GM20431 (cell line): ENCODE results near the gene IFI30.

ENCODE experiments used
- in situ Hi-C: fragments of 300-500 bp; cut with MseI, MboI; formaldehyde crosslinking; loops from one replicate; pipeline ENCODE4 v1.15.0; 2020; ENCODE audit warnings: low sequenced_read_pairs; ENCODE audit not compliant: unreplicated experiment

IFI30 gene

DNA sequence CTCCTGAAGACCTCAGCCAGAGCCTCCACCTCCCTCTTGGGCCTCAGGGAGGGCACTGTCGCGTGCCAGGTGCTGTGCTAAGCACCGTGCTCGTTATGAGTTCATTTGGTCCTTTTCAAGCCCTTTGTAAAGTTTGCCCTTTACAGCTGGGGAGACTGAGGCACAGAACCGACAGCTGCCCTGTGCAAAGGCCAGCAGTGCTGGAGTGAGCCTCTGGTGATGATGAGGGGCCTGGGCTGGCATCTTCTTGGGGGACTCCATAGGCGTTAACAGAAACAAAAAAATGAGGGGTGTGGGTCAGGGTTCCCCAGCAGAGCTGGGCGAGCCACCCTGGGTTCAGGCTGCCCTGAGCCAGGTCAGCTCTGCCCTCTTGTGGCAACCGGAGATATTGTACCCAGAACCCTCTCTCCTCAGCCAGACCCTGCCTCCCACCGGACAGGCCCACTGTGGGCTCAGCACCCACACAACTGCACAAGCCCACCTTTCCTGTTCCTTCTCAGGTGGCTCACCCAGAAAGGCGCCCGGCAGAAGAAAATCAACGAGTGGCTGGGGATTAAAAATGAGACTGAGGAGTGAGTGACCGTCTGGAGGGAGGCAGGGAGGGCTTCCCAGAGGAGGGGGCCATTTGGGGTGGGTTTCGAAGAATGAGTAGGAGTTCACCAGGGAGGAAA, 5.5 kb upstream of the IFI30 start:
- in situ Hi-C loops: no loop called here

- in situ Hi-C loops: no loop called here
These were observed 4.8 kb upstream of the IFI30 start for GRCh38 chr19:18168673-18169381.

- in situ Hi-C loops: no loop called here
These were observed 2.8 kb upstream of the IFI30 start for GRCh38 chr19:18170714-18171255.

DNA sequence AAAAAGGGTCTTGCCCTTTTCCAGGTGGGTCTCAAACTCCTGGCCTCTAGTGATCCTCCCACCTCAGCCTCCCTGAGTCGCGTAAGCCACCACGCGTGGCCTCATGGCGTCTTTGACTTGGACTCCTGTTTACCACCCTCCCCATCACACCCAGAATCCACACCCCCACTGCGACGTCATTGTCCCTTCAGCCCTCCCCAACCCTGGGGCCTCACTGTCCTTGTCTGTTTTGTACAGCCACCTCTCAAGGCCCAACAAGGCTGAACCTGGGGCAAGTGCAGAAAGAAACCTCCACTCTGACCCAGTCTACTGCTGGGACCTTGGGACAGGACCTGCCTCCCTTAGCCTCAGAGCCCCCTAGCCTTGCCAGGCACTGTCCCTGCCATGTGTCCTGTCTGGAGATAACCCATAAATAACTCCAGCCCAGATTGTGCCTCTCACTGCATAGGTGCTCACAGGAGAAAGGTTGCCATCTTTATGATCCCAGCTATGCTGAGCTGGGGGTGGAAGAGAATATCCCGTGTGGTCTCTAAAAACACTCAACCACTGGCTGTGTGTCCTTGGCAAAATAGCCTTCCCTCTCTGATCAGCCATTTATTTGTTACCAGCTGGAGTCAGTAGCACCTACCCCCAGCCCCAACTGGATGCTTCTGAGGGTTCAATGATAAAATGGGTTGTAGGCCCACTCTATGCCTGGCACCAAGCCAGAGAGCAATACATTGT, 1.8 kb upstream of the IFI30 start:
- in situ Hi-C loops: no loop called here

DNA sequence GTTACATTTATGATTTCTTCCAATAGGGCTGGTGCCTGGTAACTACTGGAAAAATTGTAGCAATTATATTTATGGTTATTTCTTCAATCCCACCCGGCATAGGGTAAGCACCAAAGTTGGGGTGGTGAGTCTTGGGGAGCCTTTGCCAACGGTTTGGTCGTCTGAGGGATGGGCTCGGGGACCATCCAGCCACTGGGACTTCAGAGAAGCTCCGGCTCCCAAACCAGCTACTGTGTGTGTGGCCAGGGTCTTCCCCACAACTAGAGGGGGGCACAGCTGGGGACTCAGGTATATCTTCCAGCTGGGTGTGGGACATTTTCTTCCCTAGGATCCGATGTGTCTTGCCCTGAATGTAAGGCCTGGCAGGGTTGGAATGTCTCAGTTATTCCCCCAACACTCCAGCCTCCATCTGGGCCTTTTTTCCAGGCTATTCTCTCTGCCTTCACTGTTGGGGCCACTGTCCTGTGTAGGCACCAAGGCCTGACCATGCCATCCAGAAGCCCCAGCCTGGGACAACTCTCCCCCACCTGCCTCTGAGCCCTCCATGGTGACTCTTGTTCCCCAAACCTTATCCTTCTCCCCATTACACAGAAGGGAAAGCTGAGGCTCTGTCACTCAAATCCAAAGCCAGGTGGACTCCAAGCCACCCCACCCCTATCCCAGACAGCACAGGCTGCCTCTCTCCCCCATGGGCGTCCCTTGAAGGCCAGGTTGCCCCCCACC, 1.1 kb upstream of the IFI30 start:
- in situ Hi-C loops: no loop called here

DNA sequence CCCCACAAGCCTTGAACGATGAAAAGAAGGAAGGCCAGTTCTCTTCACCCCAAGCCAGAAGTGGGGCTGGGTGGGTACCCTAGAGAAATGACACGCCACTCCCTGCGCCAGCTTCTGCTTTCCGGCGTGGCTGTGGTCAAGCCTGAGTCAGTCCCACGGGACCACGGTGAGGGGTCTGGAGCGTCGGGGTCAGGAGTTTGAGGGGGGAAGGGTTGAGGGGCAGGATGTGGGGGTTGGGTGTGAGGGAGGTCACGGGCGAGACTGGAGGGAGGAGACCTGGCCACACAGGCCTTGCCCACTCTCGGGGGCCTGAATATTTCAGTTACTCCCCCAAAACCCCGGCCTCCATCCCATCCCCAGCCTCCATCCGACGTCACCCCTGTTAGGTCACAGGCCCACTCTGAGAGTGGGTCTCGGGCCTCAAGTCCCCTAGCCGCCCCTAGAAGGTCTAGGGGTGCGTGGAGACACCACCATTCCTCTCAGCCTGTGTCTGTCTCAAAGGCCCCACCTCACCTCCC, 500 bp upstream of the IFI30 start:
- in situ Hi-C loops: no loop called here

- in situ Hi-C loops: no loop called here
These were observed 1.4 kb downstream of the IFI30 start for GRCh38 chr19:18174983-18175382.

DNA sequence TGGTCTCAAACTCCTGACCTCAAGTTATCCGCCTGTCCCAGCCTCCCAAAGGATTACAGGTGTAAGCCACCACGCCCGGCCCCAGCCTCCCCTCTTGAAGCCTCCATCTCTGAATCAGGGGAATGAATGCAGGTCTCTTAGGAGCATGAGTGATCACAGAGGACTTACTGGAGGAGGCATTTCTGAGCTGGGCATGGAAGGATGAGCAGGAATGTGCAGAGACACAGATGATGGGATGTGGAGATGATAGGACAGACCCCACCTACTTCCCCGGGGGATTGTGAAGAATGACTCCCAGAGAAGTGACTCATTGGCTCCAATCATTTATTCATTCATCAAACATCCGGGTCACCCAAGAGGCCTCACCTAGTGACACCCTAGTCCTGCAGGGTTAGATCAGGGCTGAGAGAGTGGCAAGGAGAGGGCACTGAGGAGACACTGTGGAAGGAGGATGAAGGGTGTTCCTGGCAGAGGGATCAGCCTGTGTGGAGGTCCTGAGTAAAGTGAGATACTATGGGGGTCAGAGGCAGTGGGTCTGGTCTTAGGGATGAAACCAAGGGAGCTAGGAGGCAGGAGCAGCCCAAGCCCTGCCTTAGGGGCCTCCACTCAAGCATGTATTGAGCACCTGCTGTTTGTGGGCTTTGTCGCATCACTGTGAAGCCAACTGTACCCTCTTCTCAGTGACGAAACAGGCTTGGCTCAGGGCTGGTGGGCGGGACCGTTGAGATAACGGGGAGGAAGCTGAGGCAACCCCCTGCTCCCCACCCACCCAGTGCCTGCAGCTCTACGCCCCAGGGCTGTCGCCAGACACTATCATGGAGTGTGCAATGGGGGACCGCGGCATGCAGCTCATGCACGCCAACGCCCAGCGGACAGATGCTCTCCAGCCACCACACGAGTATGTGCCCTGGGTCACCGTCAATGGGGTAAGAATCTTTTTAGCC, 3.0 kb downstream of the IFI30 start:
- in situ Hi-C loops: no loop called here

DNA sequence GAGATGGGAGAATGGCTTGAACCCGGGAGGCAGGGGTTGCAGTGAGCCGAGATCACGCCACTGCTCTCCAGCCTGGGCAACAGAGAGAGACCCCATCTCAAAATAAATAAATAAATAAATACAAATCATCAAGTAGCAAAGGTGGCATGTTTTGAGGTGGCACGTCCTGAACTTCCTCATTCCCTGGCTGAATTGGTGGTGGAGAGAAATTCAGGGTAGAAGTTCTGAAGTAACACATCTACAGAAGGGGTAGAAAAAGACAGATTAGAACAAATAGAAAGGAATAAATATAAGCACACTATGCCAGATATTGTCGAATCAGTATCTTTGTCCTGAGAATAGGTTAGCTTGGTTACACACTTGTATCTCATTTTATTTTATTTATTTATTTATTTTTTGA, 6.3 kb downstream of the IFI30 start:
- in situ Hi-C loops: no loop called here

DNA sequence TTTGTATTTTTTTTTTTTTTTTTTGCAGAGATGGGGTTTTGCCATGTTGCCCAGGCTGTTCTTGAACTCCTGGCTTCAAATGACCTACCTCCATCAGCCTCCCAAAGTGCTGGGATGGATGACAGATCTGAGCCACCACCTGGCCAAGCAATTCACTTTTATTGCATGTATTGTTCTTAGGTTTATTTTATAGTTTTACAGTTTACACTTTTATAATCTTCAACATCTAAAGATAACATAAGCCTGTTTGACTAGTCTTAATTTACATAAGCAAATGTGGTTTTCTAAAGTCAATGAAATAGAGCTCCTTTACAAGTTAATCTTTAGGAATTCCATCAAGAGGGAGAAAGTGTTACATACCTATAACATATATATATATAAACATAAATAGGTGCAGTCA, 9.9 kb downstream of the IFI30 start:
- in situ Hi-C loops: no loop called here

DNA sequence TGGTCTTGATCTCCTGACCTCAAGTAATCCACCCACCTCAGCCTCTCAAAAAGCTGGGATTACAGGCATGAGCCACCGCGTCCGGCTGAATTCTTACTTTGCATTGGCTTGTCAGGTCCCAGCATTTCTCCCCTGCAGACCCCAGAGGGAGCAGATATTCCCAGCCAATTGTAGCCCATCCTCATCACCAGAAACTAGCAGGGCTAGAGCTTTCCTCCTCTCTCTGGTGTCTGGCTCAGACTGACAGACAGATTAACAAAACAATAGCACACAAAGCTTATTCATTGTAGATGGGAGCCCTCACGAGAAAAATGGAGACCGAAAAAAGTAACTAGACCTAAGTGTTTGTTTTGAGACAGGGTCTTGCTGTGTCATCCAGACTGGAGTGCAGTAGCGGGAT, 11.9 kb downstream of the IFI30 start:
- in situ Hi-C loops: no loop called here

DNA sequence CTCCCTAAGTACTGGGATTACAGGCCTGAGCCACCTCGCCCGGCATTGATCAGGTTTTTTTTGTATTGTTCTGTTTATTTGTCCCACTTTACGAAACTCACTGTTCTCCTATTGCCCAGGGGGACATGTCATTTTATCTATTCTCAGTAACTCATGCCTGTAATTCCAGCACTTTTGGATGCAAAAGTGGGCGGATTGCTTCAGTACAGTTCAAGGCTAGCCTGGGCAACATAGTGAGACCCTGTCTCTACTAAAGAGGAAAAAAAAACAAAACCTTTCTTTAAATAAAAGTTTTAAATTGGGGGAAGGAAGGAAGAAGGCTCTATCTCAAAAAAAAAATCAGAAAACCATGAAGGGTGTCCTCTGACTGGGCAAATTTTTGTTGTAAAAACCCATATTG, 16.7 kb downstream of the IFI30 start:
- in situ Hi-C loops: no loop called here

DNA sequence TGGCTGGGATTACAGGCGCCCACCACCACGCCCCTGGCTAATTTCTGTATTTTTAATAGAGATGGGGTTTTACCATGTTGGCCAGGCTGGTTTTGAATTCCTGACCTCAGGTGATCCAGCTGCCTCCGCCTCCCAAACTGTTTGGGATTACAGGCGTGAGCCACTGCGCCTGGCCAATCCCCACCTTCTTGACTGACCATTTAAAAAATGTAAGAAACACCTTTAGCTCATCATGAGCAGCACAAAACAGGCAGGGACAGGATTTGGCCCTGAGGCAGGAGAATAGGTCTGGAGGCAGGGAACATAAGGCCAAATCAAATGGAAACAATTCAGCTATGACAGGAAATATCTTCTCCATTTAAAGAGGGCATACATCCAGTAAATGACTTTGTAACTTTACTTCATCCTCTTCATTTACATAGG, 18.0 kb downstream of the IFI30 start:
- in situ Hi-C loops: no loop called here

DNA sequence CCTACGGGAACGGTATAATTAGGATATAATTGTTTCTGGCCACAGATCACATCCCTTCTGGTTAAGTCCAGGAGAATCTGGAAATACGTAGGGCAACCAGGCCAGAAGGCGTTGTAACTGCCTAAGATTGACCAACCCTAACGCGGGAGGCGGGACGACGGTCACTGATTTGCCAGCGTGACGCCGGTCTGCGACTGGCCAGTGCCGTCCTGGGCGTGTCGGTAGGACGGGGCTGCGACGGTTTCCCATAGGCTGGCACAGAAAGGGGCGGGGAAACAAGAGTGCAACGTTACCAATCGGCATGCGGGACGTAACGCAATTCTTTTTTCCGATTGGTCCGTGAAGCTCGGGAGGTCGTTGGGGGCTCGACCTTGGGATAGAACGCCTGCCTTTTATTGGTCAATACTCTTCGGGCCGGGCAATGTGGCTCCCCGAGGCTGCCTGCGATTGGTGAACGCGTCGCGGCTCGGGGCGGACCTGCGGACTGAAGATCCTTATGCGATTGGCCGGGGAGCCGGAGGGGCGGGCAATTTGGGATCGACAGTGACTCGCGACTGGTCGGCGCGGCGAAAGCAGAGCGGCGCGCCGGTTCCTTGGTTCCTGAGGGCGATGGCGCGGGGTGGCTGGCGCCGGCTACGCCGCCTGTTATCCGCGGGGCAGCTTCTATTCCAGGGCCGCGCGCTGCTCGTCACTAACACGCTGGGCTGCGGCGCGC, 19.2 kb downstream of the IFI30 start, which contains the start of gene MPV17L2:
MPV17L2 (plus strand) TSS at position 546 of the 715 bp plus-strand sequence; CDS start at position 610, 64 bp downstream.
- in situ Hi-C loops: no loop called here

GRCh38 chr19:18193388-18194180, 20.0 kb downstream of the IFI30 start:
- in situ Hi-C loops: no loop called here

DNA sequence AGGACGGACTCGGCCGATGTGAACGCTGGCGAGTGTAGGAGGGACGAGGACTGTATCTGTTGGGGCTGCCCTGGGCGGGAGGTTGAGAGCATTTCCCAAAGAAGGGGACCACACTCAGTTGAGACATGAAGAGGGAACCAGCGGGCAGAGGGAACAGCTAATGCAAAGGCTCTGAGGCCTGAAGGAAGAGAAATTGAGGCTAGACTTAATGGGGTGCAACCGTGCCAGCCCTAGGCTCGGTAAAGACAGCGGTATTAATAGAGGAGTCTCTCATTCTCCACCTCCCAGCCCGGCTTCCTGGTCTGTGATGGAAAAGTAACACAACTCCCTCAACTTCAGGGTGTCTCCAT, 20.5 kb downstream of the IFI30 start:
- in situ Hi-C loops: no loop called here

GRCh38 chr19:18194554-18195238, 21.1 kb downstream of the IFI30 start:
- in situ Hi-C loops: no loop called here
